HL-60 (cell line): Measurements from ENCODE around the gene CRYBB1.

Experiments
- CTCF ChIP-seq: IDR thresholded peaks from one replicate; pipeline ENCODE4 v1.5.1; 2011; ENCODE audit warnings: low read length, control low read depth, inconsistent platforms; ENCODE audit not compliant: insufficient read depth
- POLR2AphosphoS5 ChIP-seq: IDR thresholded peaks from 2 replicates; pipeline ENCODE4 v1.6.1; 2012; ENCODE audit warnings: low read depth
- REST ChIP-seq: IDR thresholded peaks from 2 replicates; pipeline ENCODE4 v1.6.1; 2012; ENCODE audit warnings: low read depth; ENCODE audit not compliant: insufficient replicate concordance

- TF ChIP-seq CTCF, result no peak
- TF ChIP-seq POLR2AphosphoS5, result no peak
- TF ChIP-seq REST, result no peak
Observed at GRCh38 chr22:26564181-26564580, 53.6 kb downstream of the CRYBB1 start.
